Ascending aorta (tissue), 2 donors: ENCODE data around the gene SPHK2. TPM values are rescaled to one million over a fixed set of nuclear protein-coding genes. Genes with fewer than 3 reads are reported as not detected.
A peak's percentile ranks its signal among the peaks of the same experiment; 100 is the strongest.

Source experiments
- DNase-seq, 2 donors: peaks; one replicate each; pipeline ENCODE4 v3.0.0-alpha.2; 2019; ENCODE audit warnings: low spot score in 2 of 2
- H3K27ac ChIP-seq, 2 donors: fragments of 200-600 bp; sonication (generic); one replicate each; pipeline ENCODE4 v1.5.1; 2016 to 2017; ENCODE audit warnings: mild to moderate bottlenecking in 1 of 2
- H3K27me3 ChIP-seq: fragments of 200-600 bp; sonication (generic); one replicate; pipeline ENCODE4 v1.5.1; 2017
- H3K36me3 ChIP-seq, 2 donors: fragments of 200-600 bp; sonication (generic); one replicate each; pipeline ENCODE4 v1.5.1; 2016
- H3K4me1 ChIP-seq, 2 donors: fragments of 200-600 bp; sonication (generic); one replicate each; pipeline ENCODE4 v1.5.1; 2016 to 2017; ENCODE audit warnings: mild to moderate bottlenecking in 1 of 2
- H3K4me3 ChIP-seq, 2 donors: fragments of 200-600 bp; sonication (generic); one replicate each; pipeline ENCODE4 v1.5.1; 2016 to 2017; ENCODE audit warnings: mild to moderate bottlenecking in 1 of 2
- H3K9me3 ChIP-seq, 2 donors: fragments of 200-600 bp; sonication (generic); one replicate each; pipeline ENCODE4 v1.5.1; 2016
- CTCF ChIP-seq, 3 experiments: fragments of 200-600 bp in 2 of 3; fragments of 450-650 bp in 1 of 3; sonication (generic) in 2 of 3; IDR thresholded peaks; one replicate each; pipeline ENCODE4 v1.5.1; 2016 to 2019; ENCODE audit warnings: antibody characterized with exemption in 3 of 3, mild to moderate bottlenecking in 1 of 3, moderate library complexity in 1 of 3
- intact Hi-C: fragments of 100-400 bp; cut with DNase I; formaldehyde crosslinking; loops from one replicate; pipeline ENCODE4 v1.15.1; 2023
- total RNA-seq: library from RNA; depleted of rRNA; stranded (reverse); fragments of >200 nt; gene quantifications from one replicate; pipeline ENCODE4 v1.1.0, GENCODE V29; 2016

Gene SPHK2
- total RNA-seq, 1 donor from 2014 or later = 35.3 TPM

- Histone ChIP-seq H3K4me3 (no peak overlapping the region), H3K9me3 (no peaks in the 10 kb centered on the region), H3K4me1 (peaks cover 16 to 33% of the 10 kb centered on the region in 2 donors), H3K36me3 (peaks cover 3 to 23% of the 10 kb centered on the region in 2 donors), H3K27ac (no peak overlapping the region), H3K27me3 (no peaks in the 10 kb centered on the region)
- TF ChIP-seq CTCF (IDR thresholded peaks at IDR 0.05) = no peak
- intact Hi-C loops = no loop called here
- no peak for DNase-seq
These were observed 8.6 kb downstream of the SPHK2 start for GRCh38 chr19:48627865-48628314.

- intact Hi-C loops = no loop called here
- no peak for TF ChIP-seq CTCF (IDR thresholded peaks at IDR 0.05)
- Histone ChIP-seq H3K27ac (peak overlapping the region in 1 of 2 donors; percentile 29), H3K9me3 (no peaks in the 10 kb centered on the region), H3K27me3 (no peaks in the 10 kb centered on the region), H3K4me1 (peaks cover 16 to 31% of the 10 kb centered on the region in 2 donors), H3K36me3 (peaks cover 3 to 23% of the 10 kb centered on the region in 2 donors), H3K4me3 (no peak overlapping the region)
- DNase-seq = no peak
These were observed 9.4 kb downstream of the SPHK2 start for GRCh38 chr19:48628486-48629296.

- intact Hi-C loops = no loop called here
- TF ChIP-seq CTCF (IDR thresholded peaks at IDR 0.05) = no peak
- Histone ChIP-seq H3K4me1 (peaks cover 20 to 35% of the 10 kb centered on the region in 2 donors), H3K27ac (peak overlapping the region; percentile 29 to 79), H3K4me3 (no peak overlapping the region), H3K9me3 (no peaks in the 10 kb centered on the region), H3K36me3 (peaks cover 3 to 23% of the 10 kb centered on the region in 2 donors), H3K27me3 (no peaks in the 10 kb centered on the region)
- no peak for DNase-seq
These were observed 9.9 kb downstream of the SPHK2 start for GRCh38 chr19:48629297-48629598.

- intact Hi-C loops = loop anchor here (10.0 kb wide), 2 partner anchors 1045 to 1225 kb away; partner anchors contain the start of genes PRMT1 and PTOV1
- Histone ChIP-seq H3K36me3 (peaks cover 3 to 23% of the 10 kb centered on the region in 2 donors), H3K27ac (peak overlapping the region; percentile 79), H3K4me3 (peak overlapping the region in 1 of 2 donors; percentile 46), H3K27me3 (no peaks in the 10 kb centered on the region), H3K9me3 (no peaks in the 10 kb centered on the region), H3K4me1 (peaks cover 18 to 35% of the 10 kb centered on the region in 2 donors)
- no peak for DNase-seq
- TF ChIP-seq CTCF (IDR thresholded peaks at IDR 0.05) = no peak
These were observed 10.4 kb downstream of the SPHK2 start for GRCh38 chr19:48629599-48630295.

GRCh38 chr19:48630296-48631063, 11.2 kb downstream of the SPHK2 start:
- peak overlapping the region; percentile 79 for H3K27ac ChIP-seq
- peak in 2 of 3 experiments; percentile 18 to 48 for TF ChIP-seq CTCF (IDR thresholded peaks at IDR 0.05)
- no peaks in the 10 kb centered on the region for H3K27me3 ChIP-seq
- intact Hi-C loops = loop anchor here (10.0 kb wide), 2 partner anchors 1044 to 1224 kb away; partner anchors contain the start of genes PRMT1 and PTOV1
- H3K4me3 ChIP-seq = peak overlapping the region in 1 of 2 donors; percentile 46
- H3K36me3 ChIP-seq = peaks cover 3 to 23% of the 10 kb centered on the region in 2 donors
- peak; percentile 51 to 86 for DNase-seq
- no peaks in the 10 kb centered on the region for H3K9me3 ChIP-seq
- peaks cover 19 to 36% of the 10 kb centered on the region in 2 donors for H3K4me1 ChIP-seq
